ENCODE measurements around the gene CCDC91. TPM values are rescaled to one million over a fixed set of nuclear protein-coding genes. Genes with fewer than 3 reads are reported as not detected.

Gene CCDC91
- total RNA-seq, 3 donors from 2014 or later = 25.0 to 42.5 (median 27.8) TPM

GRCh38 chr12:28500373-28501024 lies 310.2 kb downstream of the CCDC91 start:
- ATAC-seq (no peak), DNase-seq (no peak)
- H3K4me3 ChIP-seq = no peak overlapping the region
- H3K36me3 ChIP-seq (ENCODE audit: low read depth) = no peaks in the 10 kb centered on the region
- TF ChIP-seq, protein P1, sequence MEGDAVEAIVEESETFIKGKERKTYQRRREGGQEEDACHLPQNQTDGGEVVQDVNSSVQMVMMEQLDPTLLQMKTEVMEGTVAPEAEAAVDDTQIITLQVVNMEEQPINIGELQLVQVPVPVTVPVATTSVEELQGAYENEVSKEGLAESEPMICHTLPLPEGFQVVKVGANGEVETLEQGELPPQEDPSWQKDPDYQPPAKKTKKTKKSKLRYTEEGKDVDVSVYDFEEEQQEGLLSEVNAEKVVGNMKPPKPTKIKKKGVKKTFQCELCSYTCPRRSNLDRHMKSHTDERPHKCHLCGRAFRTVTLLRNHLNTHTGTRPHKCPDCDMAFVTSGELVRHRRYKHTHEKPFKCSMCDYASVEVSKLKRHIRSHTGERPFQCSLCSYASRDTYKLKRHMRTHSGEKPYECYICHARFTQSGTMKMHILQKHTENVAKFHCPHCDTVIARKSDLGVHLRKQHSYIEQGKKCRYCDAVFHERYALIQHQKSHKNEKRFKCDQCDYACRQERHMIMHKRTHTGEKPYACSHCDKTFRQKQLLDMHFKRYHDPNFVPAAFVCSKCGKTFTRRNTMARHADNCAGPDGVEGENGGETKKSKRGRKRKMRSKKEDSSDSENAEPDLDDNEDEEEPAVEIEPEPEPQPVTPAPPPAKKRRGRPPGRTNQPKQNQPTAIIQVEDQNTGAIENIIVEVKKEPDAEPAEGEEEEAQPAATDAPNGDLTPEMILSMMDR (IDR thresholded peaks at IDR 0.05) = no peak
- H3K4me1 ChIP-seq (ENCODE audit: low read depth) = no peaks in the 10 kb centered on the region
- intact Hi-C loops (cut with DNase I, micrococcal nuclease) = no loop called here
- no peaks in the 10 kb centered on the region for H3K9me3 ChIP-seq

DNA sequence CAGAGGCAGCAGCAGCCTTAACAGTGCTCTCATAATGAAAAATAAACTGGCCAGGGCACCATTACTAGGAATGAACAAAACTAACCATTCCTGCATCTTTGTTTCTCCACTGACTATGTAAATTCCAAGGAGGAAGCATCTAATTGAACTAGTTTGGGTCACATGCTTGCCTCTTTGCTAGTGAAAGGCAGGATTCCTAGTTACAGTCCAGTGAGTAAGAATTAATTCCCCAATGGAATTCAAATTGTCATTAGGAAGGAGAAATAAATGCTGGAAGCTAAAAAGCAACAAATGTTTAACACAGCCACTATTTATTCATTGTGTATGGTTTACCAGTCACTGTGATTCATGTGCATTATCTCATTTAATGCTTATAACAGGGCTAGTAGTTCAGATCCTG lies 316.0 kb downstream of the CCDC91 start:
- Histone ChIP-seq H3K36me3 (ENCODE audit: low read depth) (no peaks in the 10 kb centered on the region), H3K4me1 (ENCODE audit: low read depth) (no peaks in the 10 kb centered on the region), H3K9me3 (no peaks in the 10 kb centered on the region), H3K4me3 (no peak overlapping the region)
- DNase-seq = no peak
- TF ChIP-seq, protein P1 (IDR thresholded peaks at IDR 0.05) = no peak
- intact Hi-C loops (cut with DNase I, micrococcal nuclease) = no loop called here
- no peak for ATAC-seq

DNA sequence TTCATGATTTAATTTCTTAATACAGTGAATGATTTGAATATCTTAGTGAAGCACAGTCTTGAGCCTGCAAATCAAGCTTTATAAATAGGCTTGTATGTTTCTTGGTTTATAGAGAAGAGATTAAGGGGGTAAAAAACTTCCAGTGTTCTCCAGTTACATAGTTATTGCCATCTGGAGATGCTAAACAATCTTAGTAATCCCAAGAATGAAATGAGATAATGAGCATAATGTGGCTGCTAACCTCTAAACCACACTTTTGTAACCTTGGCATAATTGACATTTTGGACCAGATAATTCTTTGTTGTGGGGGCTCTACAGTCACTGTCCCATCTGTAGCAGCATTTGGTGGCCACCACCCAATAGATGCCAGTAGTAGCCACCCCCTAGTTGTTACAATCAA lies 316.8 kb downstream of the CCDC91 start:
- no peak overlapping the region for H3K4me3 ChIP-seq
- TF ChIP-seq, protein P1 (IDR thresholded peaks at IDR 0.05) = no peak
- no peaks in the 10 kb centered on the region for H3K9me3 ChIP-seq
- H3K36me3 ChIP-seq (ENCODE audit: low read depth) = no peaks in the 10 kb centered on the region
- intact Hi-C loops (cut with DNase I, micrococcal nuclease) = no loop called here
- H3K4me1 ChIP-seq (ENCODE audit: low read depth) = no peaks in the 10 kb centered on the region
- ATAC-seq (no peak), DNase-seq (no peak)

GRCh38 chr12:28507867-28508266 lies 317.6 kb downstream of the CCDC91 start:
- TF ChIP-seq, protein P1 (IDR thresholded peaks at IDR 0.05) = no peak
- Histone ChIP-seq H3K4me1 (ENCODE audit: low read depth) (no peaks in the 10 kb centered on the region), H3K9me3 (no peaks in the 10 kb centered on the region), H3K36me3 (ENCODE audit: low read depth) (no peaks in the 10 kb centered on the region), H3K4me3 (no peak overlapping the region)
- DNase-seq (no peak), ATAC-seq (no peak)
- intact Hi-C loops (cut with DNase I, micrococcal nuclease) = no loop called here

DNA sequence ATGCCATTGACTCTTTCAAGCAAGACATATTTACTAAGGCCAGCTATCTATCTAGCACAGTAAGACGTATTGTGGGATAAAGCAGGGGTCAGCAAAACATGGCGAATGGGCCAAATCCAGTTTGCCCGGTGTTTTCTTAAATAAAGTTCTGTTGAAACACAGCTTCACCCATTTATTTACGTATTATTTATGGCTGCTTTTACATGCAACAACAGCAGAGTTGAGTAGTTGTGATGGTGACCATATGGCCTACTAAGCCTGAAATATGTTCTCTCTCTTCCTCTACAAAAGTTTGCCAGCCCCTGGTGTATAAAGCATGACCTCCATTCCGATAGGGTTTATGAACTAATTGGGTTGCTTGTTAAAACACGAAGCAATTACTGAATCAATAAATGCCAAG lies 322.1 kb downstream of the CCDC91 start:
- no peaks in the 10 kb centered on the region for H3K36me3 ChIP-seq (ENCODE audit: low read depth)
- TF ChIP-seq, protein P1 (IDR thresholded peaks at IDR 0.05) = no peak
- intact Hi-C loops (cut with DNase I, micrococcal nuclease) = no loop called here
- no peak overlapping the region for H3K4me3 ChIP-seq
- H3K9me3 ChIP-seq = no peaks in the 10 kb centered on the region
- DNase-seq (no peak), ATAC-seq (no peak)
- H3K4me1 ChIP-seq (ENCODE audit: low read depth) = no peaks in the 10 kb centered on the region

DNA sequence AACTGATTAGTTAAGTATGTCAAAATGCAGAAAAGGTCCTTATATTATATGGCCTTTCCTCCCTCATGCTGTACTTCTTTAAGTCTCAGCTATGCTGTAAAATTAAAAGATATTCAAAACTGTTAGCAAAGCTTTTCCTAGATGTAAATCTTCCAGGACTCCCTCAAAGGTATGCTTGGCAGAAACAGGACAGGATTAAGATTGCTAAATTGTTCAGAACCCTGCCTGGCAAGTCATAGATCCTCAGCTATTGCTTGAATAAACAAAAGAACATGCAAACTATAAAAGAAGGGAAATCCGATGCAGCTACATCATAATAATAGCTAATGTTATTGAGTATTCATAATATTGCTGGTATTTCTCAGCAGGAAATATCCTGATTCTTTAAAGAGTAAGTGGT lies 322.6 kb downstream of the CCDC91 start:
- Histone ChIP-seq H3K9me3 (no peaks in the 10 kb centered on the region), H3K36me3 (ENCODE audit: low read depth) (no peaks in the 10 kb centered on the region), H3K4me3 (no peak overlapping the region), H3K4me1 (ENCODE audit: low read depth) (no peaks in the 10 kb centered on the region)
- intact Hi-C loops (cut with DNase I, micrococcal nuclease) = no loop called here
- ATAC-seq (no peak), DNase-seq (no peak)
- TF ChIP-seq, protein P1 (IDR thresholded peaks at IDR 0.05) = no peak

All from mucosa of descending colon (tissue), 3 donors.